NCI-H1417 treated with DMSO at 0.1 percent for 48 hours (cell line): Measurements from ENCODE around the gene CLIC5.
"Not testable (repeated sequence)": the region's sequence is repeated elsewhere in the genome, so short reads cannot be mapped to it uniquely, and the experiment has no call there.

Source experiments
- DNase-seq: peaks from one replicate; lab custom pipeline; 2025; lab: John Stamatoyannopoulos, UW

Gene CLIC5

GRCh38 chr6:45926423-45926822, 89.2 kb downstream of the CLIC5 start:
- not testable (repeated sequence) for DNase-seq

GRCh38 chr6:45924763-45925342, 90.8 kb downstream of the CLIC5 start:
- DNase-seq, result no peak

DNA sequence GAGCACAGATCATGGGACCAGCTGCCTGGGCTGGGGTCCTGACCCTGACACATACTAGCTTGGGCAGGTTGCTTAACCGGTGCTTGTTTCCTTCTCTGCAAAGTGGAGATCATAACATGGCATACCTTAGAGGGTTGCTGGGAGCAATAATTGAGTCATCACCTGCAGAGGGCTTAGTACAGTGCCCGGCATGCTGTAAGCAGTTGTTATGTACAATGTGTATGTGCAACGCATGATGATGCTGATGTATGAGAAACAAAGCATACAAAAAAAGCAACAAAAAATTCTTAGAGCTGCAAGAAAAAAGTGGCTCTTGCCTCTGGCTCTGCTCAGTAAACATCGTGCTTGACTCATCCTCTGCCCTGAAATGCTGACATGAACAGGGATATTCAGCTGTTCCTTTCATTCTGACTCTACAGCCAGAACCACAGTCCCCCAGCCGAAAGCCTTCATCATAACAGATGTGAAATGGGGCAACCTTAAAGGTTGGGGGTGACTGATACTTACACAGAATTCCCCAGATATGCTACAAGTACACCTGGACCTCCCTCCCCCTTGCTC, 91.7 kb downstream of the CLIC5 start:
- no peak for DNase-seq

- no peak for DNase-seq
Measured at GRCh38 chr6:45922728-45923351, 92.8 kb downstream of the CLIC5 start.

DNA sequence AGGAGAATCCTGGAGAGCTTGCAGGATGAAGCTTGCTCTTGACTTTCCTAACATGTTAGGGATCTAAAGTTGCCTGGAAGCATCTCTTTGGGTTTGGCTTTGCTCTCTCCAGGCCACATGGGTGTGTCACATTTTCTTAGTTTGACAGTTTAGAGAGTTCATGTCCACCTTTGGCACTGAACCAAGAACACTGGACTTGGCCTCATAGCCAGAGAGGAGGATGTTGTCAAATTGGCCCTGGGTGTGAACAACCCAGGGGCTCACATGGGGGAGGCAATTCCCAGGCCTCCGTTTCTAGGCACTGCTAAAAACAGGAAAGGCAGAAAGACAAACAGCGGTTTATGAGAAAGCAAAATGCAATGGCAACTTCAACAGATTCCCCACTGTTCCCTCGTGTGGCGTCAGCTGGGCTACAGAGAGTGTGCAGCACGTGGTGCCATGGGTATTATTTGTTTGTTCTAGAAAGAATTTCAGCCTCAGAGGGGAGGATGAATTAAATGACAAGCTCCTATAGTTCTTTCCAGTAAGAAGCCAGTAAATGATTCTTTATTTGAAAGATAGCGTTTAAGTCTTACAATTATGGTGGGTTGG, 93.9 kb downstream of the CLIC5 start:
- no peak for DNase-seq

DNA sequence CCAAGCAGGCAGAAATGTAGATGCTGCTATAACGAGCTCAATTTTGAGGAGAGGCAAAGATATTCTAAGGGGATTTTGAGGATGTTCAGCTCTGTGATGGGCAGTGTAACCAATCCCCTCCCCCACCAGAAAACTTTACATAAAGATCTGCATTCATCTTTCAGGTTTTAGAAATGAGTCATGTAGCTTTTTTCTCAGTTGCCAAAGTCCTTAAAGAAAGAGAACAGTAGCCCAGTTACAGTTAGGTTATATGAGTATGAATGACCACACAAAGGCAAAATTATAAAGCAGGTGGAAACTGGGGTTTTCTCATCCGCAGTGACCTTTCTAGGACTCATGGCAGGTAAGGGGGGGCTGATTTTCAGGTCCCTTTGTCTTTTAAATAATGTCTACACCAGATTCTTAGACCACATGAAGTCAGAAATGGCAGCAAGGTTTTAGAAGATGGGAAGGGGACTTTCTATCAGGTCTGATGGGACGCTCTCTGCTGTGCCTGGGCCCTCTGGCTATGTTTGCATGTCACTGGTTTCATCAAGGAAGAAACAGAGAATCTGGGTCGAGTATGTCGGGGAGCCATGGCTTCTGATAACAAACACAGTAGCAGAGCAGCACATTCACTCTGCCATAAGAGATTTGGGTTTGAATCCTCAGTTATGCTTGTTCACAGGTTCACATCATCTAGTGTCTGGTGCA, 94.7 kb downstream of the CLIC5 start:
- DNase-seq, result no peak

DNA sequence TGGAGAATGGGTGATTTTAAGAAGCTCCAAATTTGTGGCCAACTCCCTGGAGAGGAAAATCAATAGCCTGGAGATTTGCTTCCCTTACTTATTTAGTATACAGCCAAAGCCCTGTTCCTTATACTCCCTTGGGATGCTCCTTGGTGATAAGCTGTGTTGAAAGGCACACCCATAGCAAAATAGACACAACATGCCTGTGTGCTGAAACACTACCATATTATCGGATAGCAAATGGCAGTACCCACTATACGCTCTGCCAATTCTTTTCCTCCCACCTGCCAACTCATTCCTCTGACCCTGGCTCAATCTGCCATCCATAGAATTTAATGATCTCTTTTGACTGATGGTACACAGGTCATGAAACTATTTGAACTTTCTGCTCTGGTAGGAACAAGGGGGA, 98.2 kb downstream of the CLIC5 start:
- no peak for DNase-seq

GRCh38 chr6:45916692-45917091, 99.0 kb downstream of the CLIC5 start:
- no peak for DNase-seq

GRCh38 chr6:45915780-45916468, 99.7 kb downstream of the CLIC5 start:
- DNase-seq, result no peak

- no peak for DNase-seq
Measured at GRCh38 chr6:45911691-45912090, 104.0 kb downstream of the CLIC5 start.

DNA sequence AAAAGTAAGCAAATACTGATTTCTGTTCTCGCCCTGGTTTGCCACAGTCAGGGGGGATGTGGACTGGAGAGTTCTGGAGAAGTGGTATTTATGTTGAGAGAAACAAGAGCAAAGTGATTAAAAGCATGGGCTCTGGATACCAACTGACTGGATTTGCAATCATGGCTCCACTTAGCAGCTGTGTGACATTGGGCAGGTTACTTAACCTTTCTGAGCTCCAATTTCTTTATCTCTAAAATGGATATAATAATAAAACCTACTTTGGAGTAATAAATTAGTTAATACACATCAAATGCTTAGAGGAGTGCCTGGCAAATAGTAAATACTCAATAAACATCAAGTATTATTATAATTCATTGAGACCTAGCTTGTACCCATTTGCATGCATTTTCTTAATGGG, 111.7 kb downstream of the CLIC5 start:
- no peak for DNase-seq

GRCh38 chr6:45902984-45903383, 112.7 kb downstream of the CLIC5 start:
- DNase-seq, result no peak

GRCh38 chr6:45901767-45902650, 113.7 kb downstream of the CLIC5 start:
- no peak for DNase-seq

GRCh38 chr6:45900808-45901752, 114.6 kb downstream of the CLIC5 start:
- DNase-seq, result no peak

DNA sequence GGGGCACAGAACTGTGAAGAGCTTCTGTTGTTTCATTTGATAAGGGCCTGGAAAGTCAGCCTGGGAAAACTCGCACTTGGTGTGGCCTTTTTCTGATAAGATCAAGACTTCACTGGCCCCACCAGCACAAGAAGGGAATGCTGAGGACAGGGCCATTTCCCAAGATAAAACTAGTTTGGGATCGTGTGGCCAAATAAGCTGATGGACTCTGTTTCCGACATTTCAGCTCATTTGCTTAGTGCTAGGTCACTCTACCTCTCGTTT, 116.0 kb downstream of the CLIC5 start:
- DNase-seq, result no peak

DNA sequence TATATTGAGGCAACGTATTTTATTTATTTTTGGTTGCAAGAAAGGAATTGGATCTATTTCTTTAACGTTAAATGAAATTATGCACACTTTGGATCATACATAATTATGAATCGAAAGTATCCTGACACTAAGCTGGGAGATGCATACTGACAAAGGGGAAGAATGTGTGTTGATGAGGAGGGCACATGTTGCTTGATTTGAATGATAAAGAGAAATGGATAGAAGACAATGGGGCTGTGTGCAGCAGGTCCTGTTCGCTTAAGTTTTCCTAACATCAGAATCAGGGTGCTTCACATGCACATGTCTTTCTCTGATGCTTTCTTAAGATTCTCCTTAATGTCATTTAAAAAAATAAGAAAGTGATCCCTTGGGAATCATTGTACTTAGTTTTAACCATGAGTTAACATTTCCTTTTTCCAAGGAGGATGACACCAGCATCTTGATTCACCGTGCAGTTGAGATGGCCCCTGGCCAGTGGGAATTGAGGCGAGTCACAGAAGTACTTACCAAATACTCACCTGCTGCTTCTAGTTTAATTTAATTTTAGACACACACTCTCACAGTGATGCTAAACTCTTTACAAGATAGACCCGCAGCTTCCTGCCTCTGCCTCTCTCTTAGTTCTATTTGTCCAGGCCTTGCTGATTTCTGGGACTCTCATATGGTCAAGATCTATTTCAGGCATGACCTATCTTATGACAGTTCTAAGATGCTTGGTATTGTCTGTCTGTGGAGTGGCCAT, 116.5 kb downstream of the CLIC5 start:
- no peak for DNase-seq

- no peak for DNase-seq
Measured at GRCh38 chr6:45896783-45897441, 118.7 kb downstream of the CLIC5 start.

- no peak for DNase-seq
Measured at GRCh38 chr6:45895569-45895968, 120.1 kb downstream of the CLIC5 start.

DNA sequence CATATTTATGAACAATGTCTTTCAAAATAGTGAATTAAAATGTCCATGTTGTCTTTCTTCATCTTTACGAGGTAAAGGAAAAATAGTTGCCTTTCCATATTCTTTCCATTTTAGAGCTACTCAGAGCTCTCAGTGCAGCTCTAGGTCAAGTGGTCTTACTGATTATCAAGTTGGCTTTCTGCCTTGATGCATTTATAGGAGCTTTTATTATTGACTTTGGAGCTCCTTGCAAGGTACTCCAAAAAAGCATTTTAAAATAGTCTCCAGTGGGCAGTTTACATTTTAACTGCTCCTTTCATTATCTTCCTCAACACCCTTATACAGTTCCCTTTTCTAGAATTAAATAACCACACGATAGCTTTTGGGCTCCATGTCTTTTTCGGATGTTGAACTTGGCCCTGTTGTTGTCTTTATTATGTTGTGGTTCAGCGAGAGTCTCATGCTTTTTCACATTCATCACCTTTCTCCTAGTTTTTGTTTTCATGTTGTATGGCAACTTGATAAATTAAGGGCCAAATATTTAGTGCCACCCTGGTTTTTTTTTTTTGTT, 122.9 kb downstream of the CLIC5 start:
- no peak for DNase-seq
